CD4-positive, alpha-beta memory T cell (primary cell): Measurements from ENCODE around the gene CLK2. TPM values are rescaled to one million over a fixed set of nuclear protein-coding genes. Genes with fewer than 3 reads are reported as not detected.

Experiments
- CTCF ChIA-PET: fragments of 350-600 bp; sonication (Branson Sonifier 250); formaldehyde crosslinking; loops from one replicate; lab custom pipeline; 2021; ENCODE audit warnings: inconsistent platforms; ENCODE audit not compliant: partially characterized antibody; lab: Charles Lee
- POLR2A ChIA-PET: fragments of 350-600 bp; sonication (Branson Sonifier 250); formaldehyde crosslinking; loops from one replicate; lab custom pipeline; 2021; ENCODE audit not compliant: partially characterized antibody; lab: Charles Lee
- DNase-seq, 5 donors: peaks; one replicate each; pipeline versions ENCODE4 v3.0.0 to v3.0.0-alpha.2; 2020 to 2022; ENCODE audit warnings: mixed read lengths in 1 of 5
- H3K27ac ChIP-seq: one replicate; pipeline ENCODE4 v1.7.0; 2013; ENCODE audit warnings: low read depth, low read length
- H3K27me3 ChIP-seq: 2 replicates; pipeline ENCODE4 v1.7.0; 2013; ENCODE audit warnings: mild to moderate bottlenecking, low read length, moderate library complexity; ENCODE audit not compliant: insufficient read depth
- H3K36me3 ChIP-seq: 2 replicates; pipeline ENCODE4 v1.7.0; 2013; ENCODE audit warnings: mild to moderate bottlenecking, low read length, moderate library complexity; ENCODE audit not compliant: insufficient read depth
- H3K4me1 ChIP-seq: 2 replicates; pipeline ENCODE4 v1.7.0; 2013; ENCODE audit warnings: mild to moderate bottlenecking, low read length, moderate library complexity; ENCODE audit not compliant: insufficient read depth
- H3K4me3 ChIP-seq, 2 donors: one replicate each; pipeline ENCODE4 v1.7.0; 2013; ENCODE audit warnings: low read length in 2 of 2, mild to moderate bottlenecking in 1 of 2
- H3K9me3 ChIP-seq, 2 donors: one replicate each; pipeline ENCODE4 v1.7.0; 2013; ENCODE audit warnings: low read length in 2 of 2, control low read depth in 1 of 2; ENCODE audit not compliant: control insufficient read depth in 1 of 2
- H3K27ac Mint-ChIP-seq, 7 donors: one replicate each; pipeline ENCODE4 v1.8.0; 2020 to 2021; ENCODE audit warnings: mixed read lengths in 7 of 7, mild to moderate bottlenecking in 6 of 7, inconsistent platforms in 3 of 7, moderate library complexity in 3 of 7
- H3K27me3 Mint-ChIP-seq, 2 donors: one replicate each; pipeline ENCODE4 v1.8.0; 2020 to 2021; ENCODE audit warnings: mixed read lengths in 2 of 2
- H3K36me3 Mint-ChIP-seq, 2 donors: one replicate each; pipeline ENCODE4 v1.8.0; 2020 to 2021; ENCODE audit warnings: mixed read lengths in 2 of 2, inconsistent platforms in 1 of 2, mild to moderate bottlenecking in 1 of 2
- H3K4me1 Mint-ChIP-seq, 4 donors: one replicate each; pipeline ENCODE4 v1.8.0; 2020 to 2021; ENCODE audit warnings: mixed read lengths in 4 of 4, mild to moderate bottlenecking in 1 of 4
- H3K4me3 Mint-ChIP-seq, 8 donors: one replicate each; pipeline ENCODE4 v1.8.0; 2020 to 2021; ENCODE audit warnings: mixed read lengths in 8 of 8, mild to moderate bottlenecking in 7 of 8, moderate library complexity in 6 of 8, inconsistent platforms in 3 of 8
- H3K9me3 Mint-ChIP-seq, 8 donors: one replicate each; pipeline ENCODE4 v1.8.0; 2020 to 2021; ENCODE audit warnings: mixed read lengths in 8 of 8, mild to moderate bottlenecking in 5 of 8, inconsistent platforms in 3 of 8, moderate library complexity in 1 of 8
- intact Hi-C: fragments of 100-400 bp; cut with micrococcal nuclease; formaldehyde crosslinking; loops from one replicate; pipeline ENCODE4 v1.15.1; 2023
- polyA plus RNA-seq, 2 donors: library from polyadenylated mRNA; unstranded; fragments of 300-500 nt; fragmentation: Illumina TruSeq; gene quantifications; one replicate each; pipeline ENCODE4 v1.2.3, GENCODE V29; 2021
- total RNA-seq, 2 experiments: library from RNA; stranded (reverse); gene quantifications; one replicate each; pipeline ENCODE4 v1.2.3, GENCODE V29; 2021

The CLK2 gene
- total and polyA plus RNA-seq, 4 experiments from 2014 or later = 11.4 to 126 (median 72.2) TPM

DNA sequence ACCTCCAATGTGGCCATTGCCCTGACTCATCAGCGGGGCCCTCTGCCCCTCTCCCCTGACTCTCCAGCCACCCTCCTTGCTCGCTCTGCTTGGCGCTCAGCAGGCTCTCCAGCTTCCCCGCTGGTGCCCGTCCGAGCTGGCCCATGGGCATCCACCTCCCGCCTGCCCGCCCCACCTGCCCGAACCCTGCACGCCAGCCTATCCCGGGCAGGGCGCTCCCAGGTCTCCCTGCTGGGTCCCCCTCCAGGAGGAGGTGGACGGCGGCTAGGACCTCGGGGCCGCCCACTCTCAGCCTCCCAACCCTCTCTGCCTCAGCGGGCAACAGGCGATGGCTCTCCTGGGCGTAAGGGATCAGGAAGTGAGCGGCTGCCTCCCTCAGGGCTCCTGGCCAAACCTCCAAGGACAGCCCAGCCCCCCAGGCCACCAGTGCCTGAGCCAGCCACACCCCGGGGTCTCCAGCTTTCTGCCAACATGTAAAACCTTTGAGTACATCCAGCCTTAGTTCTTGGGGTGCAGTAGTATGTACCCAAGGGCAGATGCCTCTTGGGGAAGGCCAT, 14.8 kb upstream of the CLK2 start:
- Mint-ChIP-seq H3K4me3 (no peak overlapping the region), H3K4me1 (no peaks in the 10 kb centered on the region), H3K27me3 (peaks cover 0 to 8% of the 10 kb centered on the region in 2 donors), H3K36me3 (no peaks in the 10 kb centered on the region), H3K27ac (no peak overlapping the region), H3K9me3 (no peaks in the 10 kb centered on the region)
- H3K4me3 ChIP-seq = no peak overlapping the region
- H3K36me3 ChIP-seq = no peaks in the 10 kb centered on the region
- CTCF ChIA-PET = no interaction called here
- no peak overlapping the region for H3K27ac ChIP-seq
- no peak for DNase-seq
- H3K4me1 ChIP-seq = no peaks in the 10 kb centered on the region
- POLR2A ChIA-PET = no interaction called here
- no peaks in the 10 kb centered on the region for H3K27me3 ChIP-seq
- intact Hi-C loops = no loop called here
- H3K9me3 ChIP-seq = no peaks in the 10 kb centered on the region

DNA sequence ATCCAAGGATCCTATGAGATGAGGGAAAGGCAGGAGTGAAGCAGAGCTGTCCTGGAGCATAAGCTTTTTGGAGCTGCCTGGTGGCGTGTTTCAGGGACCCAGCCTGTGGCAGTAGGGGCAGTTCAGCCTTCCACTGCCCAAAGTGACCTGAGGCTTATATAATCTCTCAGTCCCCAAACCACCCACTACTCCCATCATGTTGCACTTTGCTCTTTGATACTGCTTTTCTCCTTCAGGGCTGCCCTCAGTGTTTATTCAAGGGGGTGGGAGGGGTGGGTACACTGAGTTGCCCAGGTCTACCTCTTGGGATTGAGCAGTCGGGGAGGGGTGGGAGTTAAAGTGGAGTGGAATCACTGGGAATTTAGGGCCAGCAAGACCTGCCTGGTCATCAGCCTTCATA, 13.2 kb upstream of the CLK2 start:
- Histone ChIP-seq H3K4me1 (no peaks in the 10 kb centered on the region), H3K36me3 (no peaks in the 10 kb centered on the region), H3K27me3 (no peaks in the 10 kb centered on the region), H3K9me3 (no peaks in the 10 kb centered on the region), H3K27ac (no peak overlapping the region), H3K4me3 (no peak overlapping the region)
- H3K27me3 Mint-ChIP-seq = peaks cover 0 to 6% of the 10 kb centered on the region in 2 donors
- no peak overlapping the region for H3K27ac Mint-ChIP-seq
- CTCF ChIA-PET = no interaction called here
- no peaks in the 10 kb centered on the region for H3K4me1 Mint-ChIP-seq
- H3K36me3 Mint-ChIP-seq = no peaks in the 10 kb centered on the region
- DNase-seq = no peak
- POLR2A ChIA-PET = no interaction called here
- H3K9me3 Mint-ChIP-seq = no peaks in the 10 kb centered on the region
- peak overlapping the region in 1 of 8 donors; percentile 36 for H3K4me3 Mint-ChIP-seq
- intact Hi-C loops = no loop called here

DNA sequence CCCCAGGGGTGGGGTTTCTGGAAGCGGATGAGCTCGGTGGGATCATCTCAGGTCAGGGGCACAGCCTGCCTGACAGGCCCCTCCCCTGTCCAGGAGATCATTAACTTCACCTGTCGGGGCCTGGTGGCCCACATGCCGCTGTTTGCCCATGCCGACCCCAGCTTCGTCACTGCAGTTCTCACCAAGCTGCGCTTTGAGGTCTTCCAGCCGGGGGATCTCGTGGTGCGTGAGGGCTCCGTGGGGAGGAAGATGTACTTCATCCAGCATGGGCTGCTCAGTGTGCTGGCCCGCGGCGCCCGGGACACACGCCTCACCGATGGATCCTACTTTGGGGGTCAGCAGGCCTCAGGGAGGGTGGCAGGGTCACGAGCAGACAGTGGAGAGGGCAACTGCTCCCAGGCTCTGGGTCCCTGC, 12.3 kb upstream of the CLK2 start:
- H3K9me3 Mint-ChIP-seq = no peaks in the 10 kb centered on the region
- H3K36me3 Mint-ChIP-seq = no peaks in the 10 kb centered on the region
- POLR2A ChIA-PET = no interaction called here
- CTCF ChIA-PET = interaction anchor here (1.0 kb wide), 1 partner anchor 34 kb away, joined by 3 read pairs; no protein-coding TSS in a partner anchor
- no peaks in the 10 kb centered on the region for H3K27me3 ChIP-seq
- H3K4me1 Mint-ChIP-seq = no peaks in the 10 kb centered on the region
- no peak for DNase-seq
- H3K9me3 ChIP-seq = no peaks in the 10 kb centered on the region
- no peaks in the 10 kb centered on the region for H3K36me3 ChIP-seq
- H3K27me3 Mint-ChIP-seq = peaks cover 0 to 3% of the 10 kb centered on the region in 2 donors
- H3K4me3 ChIP-seq = no peak overlapping the region
- no peak overlapping the region for H3K27ac Mint-ChIP-seq
- H3K4me3 Mint-ChIP-seq = no peak overlapping the region
- H3K27ac ChIP-seq = no peak overlapping the region
- intact Hi-C loops = no loop called here
- no peaks in the 10 kb centered on the region for H3K4me1 ChIP-seq

DNA sequence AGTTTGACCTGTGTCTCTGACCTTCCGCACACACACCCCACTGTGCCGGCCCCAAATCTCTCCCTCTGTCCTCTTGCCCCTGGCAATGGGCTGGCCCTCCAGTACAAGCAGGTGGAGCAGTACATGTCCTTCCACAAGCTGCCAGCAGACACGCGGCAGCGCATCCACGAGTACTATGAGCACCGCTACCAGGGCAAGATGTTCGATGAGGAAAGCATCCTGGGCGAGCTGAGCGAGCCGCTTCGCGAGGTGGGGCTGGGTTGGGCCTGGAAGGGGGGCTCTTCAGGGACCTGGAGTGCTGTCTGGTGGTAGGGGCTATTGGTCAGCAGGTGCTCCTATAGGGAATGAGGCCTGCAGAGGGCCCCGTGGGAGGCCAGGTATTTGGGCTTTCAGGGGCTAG, 11.8 kb upstream of the CLK2 start:
- Histone ChIP-seq H3K4me1 (no peaks in the 10 kb centered on the region), H3K36me3 (no peaks in the 10 kb centered on the region), H3K27me3 (no peaks in the 10 kb centered on the region), H3K27ac (no peak overlapping the region), H3K4me3 (no peak overlapping the region), H3K9me3 (no peaks in the 10 kb centered on the region)
- POLR2A ChIA-PET = no interaction called here
- H3K9me3 Mint-ChIP-seq = no peaks in the 10 kb centered on the region
- no peaks in the 10 kb centered on the region for H3K4me1 Mint-ChIP-seq
- H3K4me3 Mint-ChIP-seq = no peak overlapping the region
- H3K27ac Mint-ChIP-seq = no peak overlapping the region
- DNase-seq = no peak
- peaks cover 0 to 1% of the 10 kb centered on the region in 2 donors for H3K27me3 Mint-ChIP-seq
- intact Hi-C loops = no loop called here
- CTCF ChIA-PET = interaction anchor here (1.0 kb wide), 1 partner anchor 34 kb away, joined by 3 read pairs; no protein-coding TSS in a partner anchor
- H3K36me3 Mint-ChIP-seq = no peaks in the 10 kb centered on the region

DNA sequence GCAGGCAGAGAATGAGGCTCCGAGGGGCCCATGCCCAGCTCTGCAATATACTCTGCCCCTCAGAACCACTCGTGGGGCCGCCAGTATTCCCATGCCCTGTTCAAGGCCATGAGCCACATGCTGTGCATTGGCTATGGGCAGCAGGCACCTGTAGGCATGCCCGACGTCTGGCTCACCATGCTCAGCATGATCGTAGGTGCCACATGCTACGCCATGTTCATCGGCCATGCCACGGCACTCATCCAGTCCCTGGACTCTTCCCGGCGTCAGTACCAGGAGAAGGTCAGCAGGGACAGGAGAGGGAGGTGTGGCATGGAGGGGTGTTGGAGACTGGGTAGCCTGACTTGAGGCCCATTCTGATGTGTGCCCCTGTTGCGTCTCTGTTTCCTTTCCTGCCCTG, 11.2 kb upstream of the CLK2 start:
- Mint-ChIP-seq H3K4me1 (no peaks in the 10 kb centered on the region), H3K36me3 (no peaks in the 10 kb centered on the region), H3K27ac (peak overlapping the region in 1 of 7 donors; percentile 79), H3K27me3 (no peaks in the 10 kb centered on the region), H3K4me3 (no peak overlapping the region), H3K9me3 (no peaks in the 10 kb centered on the region)
- Histone ChIP-seq H3K9me3 (no peaks in the 10 kb centered on the region), H3K27me3 (no peaks in the 10 kb centered on the region), H3K27ac (no peak overlapping the region), H3K4me1 (no peaks in the 10 kb centered on the region), H3K36me3 (no peaks in the 10 kb centered on the region), H3K4me3 (no peak overlapping the region)
- no peak for DNase-seq
- ChIA-PET POLR2A (no interaction called here), CTCF (no interaction called here)
- intact Hi-C loops = no loop called here

DNA sequence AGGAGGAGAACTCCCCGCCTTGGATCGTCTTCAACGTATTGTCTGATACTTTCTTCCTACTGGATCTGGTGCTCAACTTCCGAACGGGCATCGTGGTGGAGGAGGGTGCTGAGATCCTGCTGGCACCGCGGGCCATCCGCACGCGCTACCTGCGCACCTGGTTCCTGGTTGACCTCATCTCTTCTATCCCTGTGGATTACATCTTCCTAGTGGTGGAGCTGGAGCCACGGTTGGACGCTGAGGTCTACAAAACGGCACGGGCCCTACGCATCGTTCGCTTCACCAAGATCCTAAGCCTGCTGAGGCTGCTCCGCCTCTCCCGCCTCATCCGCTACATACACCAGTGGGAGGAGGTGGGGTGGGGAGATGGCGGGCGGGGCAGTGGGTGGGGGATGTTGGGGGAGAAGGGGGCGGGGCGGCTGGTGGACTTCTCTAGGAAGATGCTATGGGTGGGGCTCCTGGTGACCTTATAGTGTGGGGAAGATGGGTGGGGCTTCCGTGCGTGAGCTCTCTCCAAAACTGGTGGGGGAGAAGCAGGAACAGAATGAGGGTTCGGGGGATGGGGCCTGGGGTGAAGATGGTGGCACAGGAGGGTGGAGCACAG, 9.3 kb upstream of the CLK2 start:
- no peak for DNase-seq
- Histone ChIP-seq H3K9me3 (no peaks in the 10 kb centered on the region), H3K4me3 (no peak overlapping the region), H3K4me1 (peaks cover 11% of the 10 kb centered on the region), H3K27me3 (no peaks in the 10 kb centered on the region), H3K36me3 (no peaks in the 10 kb centered on the region), H3K27ac (no peak overlapping the region)
- Mint-ChIP-seq H3K27me3 (no peaks in the 10 kb centered on the region), H3K4me3 (no peak overlapping the region), H3K9me3 (no peaks in the 10 kb centered on the region), H3K4me1 (peaks cover 2 to 11% (median 8%) of the 10 kb centered on the region in 4 donors), H3K36me3 (no peaks in the 10 kb centered on the region), H3K27ac (peak overlapping the region in 1 of 7 donors; percentile 7)
- intact Hi-C loops = no loop called here
- ChIA-PET CTCF (interaction anchor here (1.3 kb wide), 1 partner anchor 31 kb away, joined by 4 read pairs; no protein-coding TSS in a partner anchor), POLR2A (no interaction called here)

DNA sequence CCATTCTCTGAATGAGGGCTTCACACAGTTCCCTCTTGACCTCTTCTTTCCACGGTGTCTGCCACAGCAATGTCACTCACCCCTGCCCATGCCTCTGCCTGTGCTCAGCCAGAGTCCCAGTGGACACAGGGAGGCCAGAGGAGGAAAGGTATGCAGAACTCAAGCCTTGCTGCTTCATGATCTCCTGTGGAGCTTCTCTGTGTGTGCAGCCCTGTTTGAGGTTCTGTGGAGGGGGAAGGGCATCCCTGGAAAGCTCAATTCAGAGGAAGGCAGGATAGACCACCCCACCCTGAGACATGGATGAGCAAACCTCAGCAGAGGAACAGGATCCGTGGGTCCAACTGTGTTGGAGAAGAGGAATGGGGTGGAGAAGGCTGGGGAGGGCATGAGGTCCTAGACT, 6.0 kb upstream of the CLK2 start:
- Mint-ChIP-seq H3K27me3 (no peaks in the 10 kb centered on the region), H3K4me1 (peaks cover 12 to 27% (median 19%) of the 10 kb centered on the region in 4 donors), H3K4me3 (peak overlapping the region in 1 of 8 donors; percentile 17), H3K36me3 (no peaks in the 10 kb centered on the region), H3K9me3 (no peaks in the 10 kb centered on the region), H3K27ac (peak overlapping the region in 3 of 7 donors; percentile 19 to 61 (median 55))
- no peak overlapping the region for H3K27ac ChIP-seq
- intact Hi-C loops = loop anchor here (5.0 to 10.0 kb wide), 2 partner anchors 37 to 286 kb away; partner anchors contain the start of gene ASH1L
- POLR2A ChIA-PET = interaction anchor here (1.1 to 2.2 kb wide), 3 partner anchors 35 to 59 kb away, joined by 3 to 8 read pairs (median 3); no protein-coding TSS in a partner anchor
- H3K4me3 ChIP-seq = no peak overlapping the region
- H3K4me1 ChIP-seq = peaks cover 23% of the 10 kb centered on the region
- CTCF ChIA-PET = interaction anchor here (0.6 to 3.3 kb wide), 6 partner anchors 12 to 305 kb away, joined by 3 to 19 read pairs (median 5); partner anchors contain the start of gene FDPS
- H3K36me3 ChIP-seq = no peaks in the 10 kb centered on the region
- DNase-seq = no peak
- H3K27me3 ChIP-seq = no peaks in the 10 kb centered on the region
- H3K9me3 ChIP-seq = no peaks in the 10 kb centered on the region
